GM12865 (cell line): ENCODE measurements around the gene RYR3.

ENCODE experiments used
- DNase-seq: peaks from one replicate; pipeline ENCODE4 v3.0.0; 2010; ENCODE audit warnings: low read depth
- H3K4me3 ChIP-seq: 2 replicates; pipeline ENCODE4 v1.5.1; 2011; ENCODE audit warnings: mild to moderate bottlenecking, low read depth, low read length, control low read depth
- TF ChIP-seq, protein P1 (sequence below): IDR thresholded peaks from 2 replicates; pipeline ENCODE4 v1.5.1; 2011; ENCODE audit warnings: low read length, control low read depth, low read depth, inconsistent platforms; ENCODE audit not compliant: insufficient read depth; ENCODE audit errors: missing control alignments

Gene RYR3

DNA sequence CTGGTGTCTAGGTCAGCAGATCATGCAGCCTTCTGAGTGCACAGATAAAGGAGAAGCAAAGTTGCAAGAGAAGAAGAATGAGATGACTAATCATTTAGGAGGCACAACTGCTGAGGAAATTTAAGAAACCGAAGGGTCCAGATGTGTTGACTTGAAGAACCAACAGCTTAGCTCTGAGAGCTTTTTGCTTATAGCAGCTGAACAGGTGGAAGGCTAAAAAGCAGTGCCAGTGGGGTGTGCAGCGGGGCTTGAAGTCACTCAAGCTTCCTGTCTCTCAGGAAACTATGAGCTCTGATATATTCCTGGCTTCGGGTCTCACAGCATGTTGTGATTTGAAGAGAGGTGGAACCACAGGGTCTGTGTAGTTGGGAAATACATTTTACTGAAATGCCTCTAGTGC lies 305.7 kb downstream of the RYR3 start:
- H3K4me3 ChIP-seq: no peak overlapping the region
- TF ChIP-seq, protein P1, sequence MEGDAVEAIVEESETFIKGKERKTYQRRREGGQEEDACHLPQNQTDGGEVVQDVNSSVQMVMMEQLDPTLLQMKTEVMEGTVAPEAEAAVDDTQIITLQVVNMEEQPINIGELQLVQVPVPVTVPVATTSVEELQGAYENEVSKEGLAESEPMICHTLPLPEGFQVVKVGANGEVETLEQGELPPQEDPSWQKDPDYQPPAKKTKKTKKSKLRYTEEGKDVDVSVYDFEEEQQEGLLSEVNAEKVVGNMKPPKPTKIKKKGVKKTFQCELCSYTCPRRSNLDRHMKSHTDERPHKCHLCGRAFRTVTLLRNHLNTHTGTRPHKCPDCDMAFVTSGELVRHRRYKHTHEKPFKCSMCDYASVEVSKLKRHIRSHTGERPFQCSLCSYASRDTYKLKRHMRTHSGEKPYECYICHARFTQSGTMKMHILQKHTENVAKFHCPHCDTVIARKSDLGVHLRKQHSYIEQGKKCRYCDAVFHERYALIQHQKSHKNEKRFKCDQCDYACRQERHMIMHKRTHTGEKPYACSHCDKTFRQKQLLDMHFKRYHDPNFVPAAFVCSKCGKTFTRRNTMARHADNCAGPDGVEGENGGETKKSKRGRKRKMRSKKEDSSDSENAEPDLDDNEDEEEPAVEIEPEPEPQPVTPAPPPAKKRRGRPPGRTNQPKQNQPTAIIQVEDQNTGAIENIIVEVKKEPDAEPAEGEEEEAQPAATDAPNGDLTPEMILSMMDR: no peak
- DNase-seq: no peak

DNA sequence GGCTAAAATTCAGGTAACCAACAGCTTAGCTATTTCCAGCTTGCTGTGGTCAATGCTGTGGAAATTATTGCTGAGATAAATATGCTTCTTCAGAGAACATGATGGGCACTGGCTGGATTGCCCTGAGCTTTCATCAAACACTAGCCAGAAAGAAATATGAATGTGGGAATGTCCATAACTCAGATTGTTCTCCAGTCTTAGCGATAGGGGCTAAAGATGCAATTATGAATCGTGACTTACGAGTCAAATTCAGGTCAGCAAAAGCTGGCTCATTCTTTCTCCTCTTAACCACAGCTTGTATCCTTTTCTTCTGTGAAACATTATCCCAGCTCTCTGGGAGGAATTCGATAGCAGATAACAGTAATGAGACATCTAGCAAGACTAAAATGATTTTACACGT lies 307.6 kb downstream of the RYR3 start:
- TF ChIP-seq, protein P1: no peak
- H3K4me3 ChIP-seq: no peak overlapping the region
- DNase-seq: no peak

DNA sequence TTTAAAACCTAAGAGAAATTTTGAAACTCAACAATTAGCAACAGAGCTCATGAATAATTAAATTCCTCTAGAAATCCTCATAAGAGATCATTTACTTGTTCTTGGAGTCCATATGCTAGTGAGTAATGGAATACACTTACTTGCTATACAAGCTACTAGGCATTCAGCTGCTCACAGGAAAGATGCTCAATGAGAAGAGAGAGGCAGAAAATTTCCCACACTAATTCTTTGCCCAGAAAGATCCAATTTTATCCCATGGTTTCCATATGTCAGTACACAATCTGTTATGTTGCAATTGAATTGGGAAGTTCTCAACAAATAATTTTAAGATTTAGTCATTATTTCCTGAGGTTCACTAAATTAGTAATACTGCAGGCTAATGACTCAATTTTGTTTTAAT lies 310.4 kb downstream of the RYR3 start:
- no peak for DNase-seq
- no peak overlapping the region for H3K4me3 ChIP-seq
- TF ChIP-seq, protein P1: no peak

DNA sequence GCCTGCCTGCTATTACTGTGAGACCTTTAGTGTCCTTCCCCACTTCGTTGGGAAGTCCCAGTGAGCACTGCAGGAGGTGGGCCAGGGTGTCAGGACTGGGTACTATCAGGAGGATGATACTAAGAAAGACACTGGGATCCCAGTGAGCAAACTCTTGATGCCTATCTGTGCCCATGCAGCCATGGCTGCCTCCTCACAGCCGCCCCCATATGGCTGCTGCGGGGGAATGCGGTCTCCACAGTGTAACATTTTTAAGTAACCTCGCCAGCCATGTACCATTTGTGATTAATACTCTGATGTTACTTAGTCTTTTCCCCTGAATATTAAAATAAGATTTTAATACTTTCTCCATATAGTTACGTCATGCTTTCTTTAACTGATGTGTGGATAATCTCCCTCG lies 312.2 kb downstream of the RYR3 start:
- peak; percentile 2 for DNase-seq
- TF ChIP-seq, protein P1: peak; percentile 7
- no peak overlapping the region for H3K4me3 ChIP-seq

DNA sequence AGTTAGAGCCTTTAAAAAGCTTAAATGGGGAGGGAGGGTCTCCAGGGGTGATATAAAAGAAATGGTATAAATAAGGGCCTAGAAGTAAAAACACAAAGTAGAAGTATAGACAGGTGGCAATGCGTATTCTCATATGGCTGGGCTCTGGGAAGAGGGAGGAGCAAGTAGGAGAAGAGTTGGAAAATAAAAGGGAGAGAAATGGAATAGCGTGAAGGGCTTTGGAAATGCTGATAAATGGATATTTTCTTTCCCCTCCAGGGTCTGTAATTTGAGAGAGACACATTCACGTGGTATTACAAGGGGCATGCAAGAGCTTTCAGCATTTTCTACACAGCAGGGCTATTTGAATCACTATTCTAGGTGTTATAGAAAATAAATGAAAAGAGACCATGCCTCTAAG lies 313.7 kb downstream of the RYR3 start:
- DNase-seq: no peak
- H3K4me3 ChIP-seq: no peak overlapping the region
- TF ChIP-seq, protein P1: no peak

DNA sequence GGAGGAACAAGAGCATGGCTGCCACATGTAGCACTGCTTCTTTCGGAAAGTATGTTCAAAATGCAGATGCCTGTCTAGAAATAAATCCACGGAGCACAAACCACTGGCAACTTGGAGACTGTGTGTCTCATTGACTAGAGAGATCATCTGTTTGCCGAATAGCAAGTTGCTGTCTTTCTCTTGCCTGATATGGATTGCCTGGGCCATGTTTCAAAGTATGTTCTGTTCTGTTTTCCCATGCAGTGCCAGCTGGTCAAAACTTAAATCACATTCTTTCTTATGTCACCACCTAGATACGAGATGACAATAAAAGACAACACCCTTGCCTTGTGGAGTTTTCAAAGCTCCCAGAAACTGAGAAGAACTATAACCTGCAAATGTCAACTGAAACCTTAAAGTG lies 318.9 kb downstream of the RYR3 start:
- DNase-seq: no peak
- TF ChIP-seq, protein P1: no peak
- H3K4me3 ChIP-seq: no peak overlapping the region

DNA sequence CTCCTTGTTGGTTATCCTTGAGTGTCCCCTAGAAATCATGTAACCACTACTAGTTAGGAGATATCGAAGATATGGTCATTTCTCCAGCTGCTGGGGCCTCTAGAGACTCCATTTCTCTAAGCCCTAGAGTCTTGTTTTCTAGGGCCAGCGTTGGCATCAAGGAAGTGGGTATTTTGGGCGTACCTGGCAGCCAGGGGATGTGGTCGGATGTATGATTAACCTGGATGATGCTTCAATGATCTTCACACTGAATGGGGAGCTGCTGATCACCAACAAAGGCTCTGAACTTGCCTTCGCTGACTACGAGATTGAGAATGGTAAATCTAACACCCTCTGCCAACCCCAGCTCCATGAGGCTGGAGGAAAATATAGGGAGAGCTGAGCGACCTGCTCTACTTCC lies 325.5 kb downstream of the RYR3 start:
- TF ChIP-seq, protein P1: no peak
- no peak for DNase-seq
- H3K4me3 ChIP-seq: no peak overlapping the region
